ENCODE data around the gene C12orf76. TPM values are rescaled to one million over a fixed set of nuclear protein-coding genes. Genes with fewer than 3 reads are reported as not detected.

C12orf76 gene
- total and polyA plus RNA-seq, 2 of the 13 experiments (the other 11 are each of a cell fraction or from before 2014, with no cell fraction given), result 15.8 to 38.4 TPM

- TF ChIP-seq ZNF276 (CRISPR knock-in tag; IDR thresholded peaks at IDR 0.05; ENCODE audit: low read depth), result 0 out of 2 replicates have a peak, but pooled peaks have one; percentile 30
- TF ChIP-seq HOXA7 (CRISPR knock-in tag; IDR thresholded peaks at IDR 0.05), result 0 out of 2 replicates have a peak, but pooled peaks have one; percentile 41
- no peak for TF ChIP-seq RCOR2 (CRISPR knock-in tag; IDR thresholded peaks at IDR 0.05)
- 0 out of 2 replicates have a peak, but pooled peaks have one; percentile 95 for TF ChIP-seq EEA1 (CRISPR knock-in tag; IDR thresholded peaks at IDR 0.05; ENCODE audit: borderline replicate concordance)
- TF ChIP-seq HIC2 (CRISPR knock-in tag; IDR thresholded peaks at IDR 0.05; ENCODE audit: low read depth), result peak; percentile 52
- no peak for TF ChIP-seq HNRNPH1 (optimal IDR thresholded peaks at IDR 0.05; ENCODE audit: low read depth, low read length)
- peak; percentile 83 for TF ChIP-seq GATAD1 (CRISPR knock-in tag; IDR thresholded peaks at IDR 0.05)
- 0 out of 2 replicates have a peak, but pooled peaks have one; percentile 24 for TF ChIP-seq ZBTB34 (CRISPR knock-in tag; IDR thresholded peaks at IDR 0.05)
- TF ChIP-seq ZNF143 (CRISPR knock-in tag; IDR thresholded peaks at IDR 0.05), result peak; percentile 35; the same call in 1 of the 2 replicates
- 0 out of 2 replicates have a peak, but pooled peaks have one; percentile 68 for TF ChIP-seq ZNF343 (CRISPR knock-in tag; IDR thresholded peaks at IDR 0.05)
- no peak for TF ChIP-seq HNF4G (IDR thresholded peaks at IDR 0.05; ENCODE audit: borderline replicate concordance, low read depth, low read length)
- no peak for TF ChIP-seq HNF4G (CRISPR knock-in tag; IDR thresholded peaks at IDR 0.05; ENCODE audit: borderline replicate concordance, low read depth)
- TF ChIP-seq ZNF318 (CRISPR knock-in tag; IDR thresholded peaks at IDR 0.05), result 0 out of 2 replicates have a peak, but pooled peaks have one; percentile 62
- TF ChIP-seq MIXL1 (CRISPR knock-in tag; IDR thresholded peaks at IDR 0.05), result no peak
- no peak for TF ChIP-seq ZNF850 (CRISPR knock-in tag; conservative IDR thresholded peaks at IDR 0.05)
Observed at GRCh38 chr12:109995686-109996482, 52.4 kb downstream of the C12orf76 start, which contains the start of gene GIT2 (continued).

Data from HepG2 (cell line).